ENCODE data around the gene SH3TC1.

- no peak for TF ChIP-seq ELK1 (IDR thresholded peaks at IDR 0.05; ENCODE audit: low read depth, low read length)
- TF ChIP-seq CTCF (IDR thresholded peaks at IDR 0.05): no peak
- no peak for TF ChIP-seq NFE2L2 (conservative IDR thresholded peaks at IDR 0.05; ENCODE audit: low read length)
- TF ChIP-seq CHD2 (IDR thresholded peaks at IDR 0.05; ENCODE audit: low read length, partially characterized antibody): no peak
Measured at GRCh38 chr4:8184061-8184460, 15.0 kb upstream of the SH3TC1 start.
